Peyer's patch (tissue), 4 donors: ENCODE measurements around the gene ZNF154.
"Not testable (repeated sequence)": the region's sequence is repeated elsewhere in the genome, so short reads cannot be mapped to it uniquely, and the experiment has no call there.

ENCODE experiments used
- CTCF ChIP-seq, 6 experiments: fragments of 450-650 bp in 4 of 6; fragments of 200-600 bp in 2 of 6; sonication (generic) in 1 of 6; IDR thresholded peaks; one replicate each; pipeline ENCODE4 v1.5.1; 2017 to 2019; ENCODE audit warnings: antibody characterized with exemption in 6 of 6, mild to moderate bottlenecking in 3 of 6, moderate library complexity in 1 of 6
- POLR2A ChIP-seq, 2 donors: fragments of 450-650 bp; IDR thresholded peaks; one replicate each; pipeline ENCODE4 v1.5.1; 2017; ENCODE audit warnings: antibody characterized with exemption in 2 of 2, mild to moderate bottlenecking in 2 of 2, moderate library complexity in 2 of 2

- peak in 5 of 6 experiments; percentile 31 to 65 (median 53) for TF ChIP-seq CTCF (IDR thresholded peaks at IDR 0.05)
- TF ChIP-seq POLR2A (IDR thresholded peaks at IDR 0.05), result not testable (repeated sequence)
Observed at GRCh38 chr19:57738320-57738719, 29.3 kb upstream of the ZNF154 start.
